ENCODE results near the gene BSND. TPM values are rescaled to one million over a fixed set of nuclear protein-coding genes. Genes with fewer than 3 reads are reported as not detected.

Gene BSND
- total and polyA plus RNA-seq, 9 donors: 0.10 to 0.46 (median 0.10) TPM; not detected in 6

DNA sequence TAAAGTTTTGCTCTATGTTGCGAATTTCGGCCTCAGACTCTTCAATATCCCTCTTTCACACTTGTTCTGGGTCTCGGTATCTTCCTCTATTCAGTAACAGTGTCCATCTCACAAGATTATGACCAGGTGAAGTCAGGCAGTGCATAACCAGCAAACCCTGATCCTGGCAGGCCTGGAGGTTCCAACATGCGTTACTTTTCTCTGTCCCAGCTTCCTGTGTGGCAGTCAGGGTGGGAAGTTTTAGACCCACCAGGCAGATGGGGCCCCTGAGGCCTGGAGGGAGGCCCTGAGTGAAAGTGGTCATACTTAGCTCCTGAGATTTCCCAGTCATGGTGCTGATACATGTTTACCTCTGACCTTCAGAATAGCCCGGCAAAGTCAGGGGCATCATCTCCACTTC lies 13.2 kb upstream of the BSND start:
- TF ChIP-seq EP300 (IDR thresholded peaks at IDR 0.05) (no peak), POLR2A (IDR thresholded peaks at IDR 0.05) (no peak)
- TF ChIP-seq, protein P1, sequence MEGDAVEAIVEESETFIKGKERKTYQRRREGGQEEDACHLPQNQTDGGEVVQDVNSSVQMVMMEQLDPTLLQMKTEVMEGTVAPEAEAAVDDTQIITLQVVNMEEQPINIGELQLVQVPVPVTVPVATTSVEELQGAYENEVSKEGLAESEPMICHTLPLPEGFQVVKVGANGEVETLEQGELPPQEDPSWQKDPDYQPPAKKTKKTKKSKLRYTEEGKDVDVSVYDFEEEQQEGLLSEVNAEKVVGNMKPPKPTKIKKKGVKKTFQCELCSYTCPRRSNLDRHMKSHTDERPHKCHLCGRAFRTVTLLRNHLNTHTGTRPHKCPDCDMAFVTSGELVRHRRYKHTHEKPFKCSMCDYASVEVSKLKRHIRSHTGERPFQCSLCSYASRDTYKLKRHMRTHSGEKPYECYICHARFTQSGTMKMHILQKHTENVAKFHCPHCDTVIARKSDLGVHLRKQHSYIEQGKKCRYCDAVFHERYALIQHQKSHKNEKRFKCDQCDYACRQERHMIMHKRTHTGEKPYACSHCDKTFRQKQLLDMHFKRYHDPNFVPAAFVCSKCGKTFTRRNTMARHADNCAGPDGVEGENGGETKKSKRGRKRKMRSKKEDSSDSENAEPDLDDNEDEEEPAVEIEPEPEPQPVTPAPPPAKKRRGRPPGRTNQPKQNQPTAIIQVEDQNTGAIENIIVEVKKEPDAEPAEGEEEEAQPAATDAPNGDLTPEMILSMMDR (IDR thresholded peaks at IDR 0.05): no peak
- Histone ChIP-seq H3K27ac (no peak overlapping the region), H3K9me3 (no peaks in the 10 kb centered on the region), H3K27me3 (no peaks in the 10 kb centered on the region), H3K4me1 (ENCODE audit: insufficient read depth) (no peaks in the 10 kb centered on the region), H3K36me3 (no peaks in the 10 kb centered on the region), H3K4me3 (no peak overlapping the region)
- WGBS, 3 donors: 89% methylated on average over 5 of the region's 5 CpGs
- intact Hi-C loops (cut with DNase I): no loop called here
- DNase-seq: peak in 1 of 5 donors; percentile 4

GRCh38 chr1:54986025-54986424 lies 12.7 kb upstream of the BSND start:
- Histone ChIP-seq H3K27ac (no peak overlapping the region), H3K36me3 (no peaks in the 10 kb centered on the region), H3K9me3 (no peaks in the 10 kb centered on the region), H3K27me3 (no peaks in the 10 kb centered on the region), H3K4me1 (ENCODE audit: insufficient read depth) (no peaks in the 10 kb centered on the region), H3K4me3 (no peak overlapping the region)
- TF ChIP-seq, protein P1 (IDR thresholded peaks at IDR 0.05): no peak
- TF ChIP-seq EP300 (IDR thresholded peaks at IDR 0.05) (no peak), POLR2A (IDR thresholded peaks at IDR 0.05) (no peak)
- intact Hi-C loops (cut with DNase I): no loop called here
- DNase-seq: peak in 1 of 5 donors; percentile 25
- WGBS, 3 donors: 82 to 91% (median 85%) methylated on average over 9 to 15 of the region's 15 CpGs

DNA sequence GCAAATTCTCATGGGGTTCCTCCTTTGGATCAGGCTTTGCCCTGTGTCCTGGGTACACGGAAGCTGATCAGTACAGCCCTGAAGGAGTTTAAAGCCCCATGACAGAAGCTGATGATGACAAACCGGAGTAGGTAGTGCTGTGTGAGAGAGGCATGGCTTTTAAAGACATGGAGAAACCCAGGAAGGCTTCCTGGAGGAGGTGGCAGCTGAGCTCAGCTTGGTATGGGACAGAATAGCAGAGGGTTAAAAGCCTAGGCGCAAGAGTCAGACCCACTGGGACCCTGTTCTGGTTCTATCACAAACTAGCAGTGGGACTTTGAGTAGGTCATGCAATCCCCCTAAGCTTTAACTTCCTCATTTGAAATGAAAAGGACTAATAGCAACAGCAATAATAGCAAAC lies 12.2 kb upstream of the BSND start:
- DNase-seq: no peak
- H3K27me3 ChIP-seq: no peaks in the 10 kb centered on the region
- TF ChIP-seq, protein P1 (IDR thresholded peaks at IDR 0.05): no peak
- no peak for TF ChIP-seq POLR2A (IDR thresholded peaks at IDR 0.05)
- TF ChIP-seq EP300 (IDR thresholded peaks at IDR 0.05): no peak
- H3K9me3 ChIP-seq: no peaks in the 10 kb centered on the region
- H3K27ac ChIP-seq: no peak overlapping the region
- H3K36me3 ChIP-seq: no peaks in the 10 kb centered on the region
- intact Hi-C loops (cut with DNase I): no loop called here
- no peak overlapping the region for H3K4me3 ChIP-seq
- H3K4me1 ChIP-seq (ENCODE audit: insufficient read depth): no peaks in the 10 kb centered on the region
- 90 to 97% (median 93%) methylated on average over 3 of the region's 3 CpGs for WGBS, 3 donors

- DNase-seq: no peak
- Histone ChIP-seq H3K9me3 (no peaks in the 10 kb centered on the region), H3K4me3 (no peak overlapping the region), H3K36me3 (no peaks in the 10 kb centered on the region), H3K4me1 (ENCODE audit: insufficient read depth) (no peaks in the 10 kb centered on the region), H3K27me3 (no peaks in the 10 kb centered on the region), H3K27ac (no peak overlapping the region)
- WGBS, 3 donors: 16 to 46% (median 33%) methylated on average over 2 of the region's 2 CpGs
- intact Hi-C loops (cut with DNase I): no loop called here
- TF ChIP-seq, protein P1 (IDR thresholded peaks at IDR 0.05): no peak
- no peak for TF ChIP-seq EP300 (IDR thresholded peaks at IDR 0.05)
- TF ChIP-seq POLR2A (IDR thresholded peaks at IDR 0.05): no peak
Observed at GRCh38 chr1:54987427-54987826, 11.3 kb upstream of the BSND start.

All from ovary (tissue), 9 donors.